Measurements from ENCODE around the gene LRRC74B. TPM values are rescaled to one million over a fixed set of nuclear protein-coding genes. Genes with fewer than 3 reads are reported as not detected.
"Not testable (repeated sequence)": the region's sequence is repeated elsewhere in the genome, so short reads cannot be mapped to it uniquely, and the experiment has no call there.

Gene LRRC74B
- total RNA-seq, 1 experiment from 2014 or later = not detected

GRCh38 chr22:21076912-21077625 is 31.3 kb downstream of the LRRC74B start:
- no peak for DNase-seq (ENCODE audit: low read depth)

GRCh38 chr22:21077884-21078508 is 32.2 kb downstream of the LRRC74B start:
- DNase-seq (ENCODE audit: low read depth) = no peak

- DNase-seq (ENCODE audit: low read depth) = no peak
Measured at GRCh38 chr22:21078916-21079315, 33.2 kb downstream of the LRRC74B start.

- DNase-seq (ENCODE audit: low read depth) = no peak
Measured at GRCh38 chr22:21079493-21079892, 33.7 kb downstream of the LRRC74B start.

GRCh38 chr22:21080435-21081137 is 34.8 kb downstream of the LRRC74B start:
- DNase-seq (ENCODE audit: low read depth) = no peak

GRCh38 chr22:21082248-21082647 is 36.5 kb downstream of the LRRC74B start:
- peak; percentile 18 for DNase-seq (ENCODE audit: low read depth)

- no peak for DNase-seq (ENCODE audit: low read depth)
Measured at GRCh38 chr22:21087119-21087518, 41.4 kb downstream of the LRRC74B start.

- DNase-seq (ENCODE audit: low read depth) = not testable (repeated sequence)
Measured at GRCh38 chr22:21087926-21088325, 42.2 kb downstream of the LRRC74B start.

- not testable (repeated sequence) for DNase-seq (ENCODE audit: low read depth)
Measured at GRCh38 chr22:21091220-21091619, 45.5 kb downstream of the LRRC74B start.

GRCh38 chr22:21092797-21093554 is 47.2 kb downstream of the LRRC74B start:
- DNase-seq (ENCODE audit: low read depth) = no peak

- DNase-seq (ENCODE audit: low read depth) = not testable (repeated sequence)
Measured at GRCh38 chr22:21093555-21094137, 47.9 kb downstream of the LRRC74B start.

- no peak for DNase-seq (ENCODE audit: low read depth)
Measured at GRCh38 chr22:21094911-21095772, 49.4 kb downstream of the LRRC74B start.

GRCh38 chr22:21095773-21096107 is 50.0 kb downstream of the LRRC74B start:
- DNase-seq (ENCODE audit: low read depth) = no peak

GRCh38 chr22:21096878-21097277 is 51.1 kb downstream of the LRRC74B start:
- not testable (repeated sequence) for DNase-seq (ENCODE audit: low read depth)

GRCh38 chr22:21098099-21098671 is 52.4 kb downstream of the LRRC74B start:
- DNase-seq (ENCODE audit: low read depth) = peak; percentile 6

- DNase-seq (ENCODE audit: low read depth) = no peak
Measured at GRCh38 chr22:21099578-21099977, 53.8 kb downstream of the LRRC74B start.

- peak; percentile 50 for DNase-seq (ENCODE audit: low read depth)
Measured at GRCh38 chr22:21100149-21101032, 54.6 kb downstream of the LRRC74B start.

GRCh38 chr22:21101877-21102638 is 56.3 kb downstream of the LRRC74B start:
- no peak for DNase-seq (ENCODE audit: low read depth)
